HG02798 (cell line): ENCODE data around the gene FBXW8.
A peak's percentile ranks its signal among the peaks of the same experiment; 100 is the strongest.

ENCODE experiments used
- ATAC-seq: cut with Tn5 transposase; IDR thresholded peaks from one replicate; pipeline ENCODE4 v1.9.1; 2021; ENCODE audit warnings: mild to moderate bottlenecking; ENCODE audit not compliant: unreplicated experiment, poor library complexity

The FBXW8 gene

GRCh38 chr12:116885491-116885890 is 25.3 kb upstream of the FBXW8 start:
- ATAC-seq = no peak

- ATAC-seq = no peak
These were observed 23.5 kb upstream of the FBXW8 start for GRCh38 chr12:116887244-116887643.

GRCh38 chr12:116887897-116888296 is 22.9 kb upstream of the FBXW8 start:
- ATAC-seq = no peak

- no peak for ATAC-seq
These were observed 20.4 kb upstream of the FBXW8 start for GRCh38 chr12:116890330-116890729.

- no peak for ATAC-seq
These were observed 19.7 kb upstream of the FBXW8 start for GRCh38 chr12:116891019-116891418.

GRCh38 chr12:116892349-116893140 is 18.2 kb upstream of the FBXW8 start:
- no peak for ATAC-seq

- ATAC-seq = no peak
These were observed 15.8 kb upstream of the FBXW8 start for GRCh38 chr12:116894913-116895312.

- no peak for ATAC-seq
These were observed 14.3 kb upstream of the FBXW8 start for GRCh38 chr12:116896411-116896924.

GRCh38 chr12:116897476-116897875 is 13.3 kb upstream of the FBXW8 start:
- ATAC-seq = no peak

GRCh38 chr12:116898669-116899068 is 12.1 kb upstream of the FBXW8 start:
- no peak for ATAC-seq

- ATAC-seq = no peak
These were observed 9.1 kb upstream of the FBXW8 start for GRCh38 chr12:116901612-116902011.

- no peak for ATAC-seq
These were observed 6.9 kb upstream of the FBXW8 start for GRCh38 chr12:116903818-116904217.

GRCh38 chr12:116906285-116906684 is 4.5 kb upstream of the FBXW8 start:
- ATAC-seq = no peak

- ATAC-seq = no peak
These were observed 488 bp upstream of the FBXW8 start for GRCh38 chr12:116910280-116910644.

GRCh38 chr12:116915326-116915725 is 4.6 kb downstream of the FBXW8 start:
- ATAC-seq = no peak

GRCh38 chr12:116916122-116916521 is 5.4 kb downstream of the FBXW8 start:
- no peak for ATAC-seq

GRCh38 chr12:116916714-116917114 is 6.0 kb downstream of the FBXW8 start:
- peak; percentile 90 for ATAC-seq

- no peak for ATAC-seq
These were observed 7.7 kb downstream of the FBXW8 start for GRCh38 chr12:116918464-116918863.

GRCh38 chr12:116919247-116919661 is 8.5 kb downstream of the FBXW8 start:
- ATAC-seq = no peak

GRCh38 chr12:116919706-116920485 is 9.1 kb downstream of the FBXW8 start:
- no peak for ATAC-seq

- ATAC-seq = no peak
These were observed 10.2 kb downstream of the FBXW8 start for GRCh38 chr12:116920939-116921338.
